ENCODE results near the gene CCDC102A.

DNA sequence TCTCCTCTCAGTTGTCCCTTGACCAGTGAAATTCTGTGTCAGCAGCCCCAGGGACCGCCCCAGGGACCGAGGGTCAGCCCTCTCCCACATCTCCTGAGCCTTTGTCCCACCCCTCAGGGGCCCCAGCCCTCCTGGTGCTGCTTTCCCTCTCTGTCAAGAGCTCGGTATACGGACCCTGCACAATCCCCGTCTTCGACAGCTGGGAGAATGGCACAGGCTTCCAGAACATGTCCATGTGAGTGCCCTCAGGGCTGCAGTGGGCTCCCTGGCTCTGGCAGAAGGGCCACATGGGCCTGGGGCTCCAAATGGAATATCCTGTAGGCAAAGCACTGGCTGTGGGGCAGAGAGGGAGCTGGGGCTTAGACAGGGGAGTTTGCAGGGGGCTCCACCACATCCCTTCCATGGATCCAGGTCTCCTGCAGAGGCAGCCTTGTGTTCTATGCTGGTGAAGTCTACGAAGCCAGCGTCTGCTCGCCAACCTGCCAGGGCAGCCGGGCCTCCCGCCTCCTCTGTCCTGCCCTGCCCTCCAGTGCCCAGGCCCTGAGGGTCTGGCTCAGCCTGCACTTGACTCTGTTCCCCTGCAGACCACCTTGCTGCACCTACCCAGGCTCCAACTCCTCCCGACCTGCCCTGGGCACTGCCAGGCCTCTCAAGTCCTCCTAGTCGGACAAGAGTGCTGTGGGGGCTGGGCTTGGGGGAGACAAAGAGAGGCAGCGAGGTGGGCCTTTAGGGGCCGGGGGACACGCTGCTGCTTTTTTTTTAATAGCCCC lies 34.1 kb upstream of the CCDC102A start:
- TF ChIP-seq TCF7L2 (IDR thresholded peaks at IDR 0.05; ENCODE audit: borderline replicate concordance, extremely low read depth, insufficient read depth, insufficient read length) = no peak
- TF ChIP-seq, protein P1, sequence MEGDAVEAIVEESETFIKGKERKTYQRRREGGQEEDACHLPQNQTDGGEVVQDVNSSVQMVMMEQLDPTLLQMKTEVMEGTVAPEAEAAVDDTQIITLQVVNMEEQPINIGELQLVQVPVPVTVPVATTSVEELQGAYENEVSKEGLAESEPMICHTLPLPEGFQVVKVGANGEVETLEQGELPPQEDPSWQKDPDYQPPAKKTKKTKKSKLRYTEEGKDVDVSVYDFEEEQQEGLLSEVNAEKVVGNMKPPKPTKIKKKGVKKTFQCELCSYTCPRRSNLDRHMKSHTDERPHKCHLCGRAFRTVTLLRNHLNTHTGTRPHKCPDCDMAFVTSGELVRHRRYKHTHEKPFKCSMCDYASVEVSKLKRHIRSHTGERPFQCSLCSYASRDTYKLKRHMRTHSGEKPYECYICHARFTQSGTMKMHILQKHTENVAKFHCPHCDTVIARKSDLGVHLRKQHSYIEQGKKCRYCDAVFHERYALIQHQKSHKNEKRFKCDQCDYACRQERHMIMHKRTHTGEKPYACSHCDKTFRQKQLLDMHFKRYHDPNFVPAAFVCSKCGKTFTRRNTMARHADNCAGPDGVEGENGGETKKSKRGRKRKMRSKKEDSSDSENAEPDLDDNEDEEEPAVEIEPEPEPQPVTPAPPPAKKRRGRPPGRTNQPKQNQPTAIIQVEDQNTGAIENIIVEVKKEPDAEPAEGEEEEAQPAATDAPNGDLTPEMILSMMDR (IDR thresholded peaks at IDR 0.05 in 2 of 3, conservative IDR thresholded peaks at IDR 0.05 in 1 of 3; ENCODE audit: borderline replicate concordance in 1 of 3, insufficient read depth in 1 of 3, low read depth in 2 of 3, low read length in 2 of 3) = no peak
- no peak for TF ChIP-seq POLR2AphosphoS5 (IDR thresholded peaks at IDR 0.05; ENCODE audit: low read depth, low read length)
- no peak for TF ChIP-seq ZFX (IDR thresholded peaks at IDR 0.05)
- TF ChIP-seq FOSL1 (IDR thresholded peaks at IDR 0.05; ENCODE audit: low read depth) = no peak
- TF ChIP-seq SP1 (IDR thresholded peaks at IDR 0.05; ENCODE audit: low read depth) = no peak
- TF ChIP-seq SIN3A (IDR thresholded peaks at IDR 0.05; ENCODE audit: low read depth) = no peak
- no peak for TF ChIP-seq RAD21 (IDR thresholded peaks at IDR 0.05; ENCODE audit: low read depth)

Data from HCT116 (cell line).